K562 (cell line): Measurements from ENCODE around the gene NRSN2. TPM values are rescaled to one million over a fixed set of nuclear protein-coding genes. Genes with fewer than 3 reads are reported as not detected.

Experiments used
- CHD1 ChIP-seq: fragments of 200-600 bp; sonication (generic); IDR thresholded peaks from one replicate; pipeline ENCODE4 v1.6.1; 2012; ENCODE audit warnings: mild to moderate bottlenecking, moderate library complexity, low read length, inconsistent platforms
- CTBP1 ChIP-seq: fragments of 450-650 bp; IDR thresholded peaks from 2 replicates; pipeline ENCODE4 v1.6.1; 2016; ENCODE audit warnings: borderline replicate concordance
- ELF4 ChIP-seq: fragments of 450-650 bp; formaldehyde crosslinking; IDR thresholded peaks from 2 replicates; pipeline ENCODE4 v1.4.0; 2022; ENCODE audit warnings: missing genetic modification characterization
- FOXJ3 ChIP-seq: sonication (generic); formaldehyde crosslinking; IDR thresholded peaks from 2 replicates; pipeline ENCODE4 v1.4.0; 2020; ENCODE audit warnings: mild to moderate bottlenecking, missing genetic modification reagents
- HDAC6 ChIP-seq: IDR thresholded peaks from 2 replicates; pipeline ENCODE4 v1.6.1; 2012; ENCODE audit warnings: low read depth, mild to moderate bottlenecking, control low read depth, inconsistent platforms, low read length, moderate library complexity
- MEIS2 ChIP-seq: fragments of 450-650 bp; IDR thresholded peaks from 2 replicates; pipeline ENCODE4 v1.6.1; 2014; ENCODE audit warnings: mild to moderate bottlenecking; ENCODE audit not compliant: partially characterized antibody
- POLR2AphosphoS5 ChIP-seq: IDR thresholded peaks from 2 replicates; pipeline ENCODE4 v1.6.1; 2011; ENCODE audit warnings: mild to moderate bottlenecking, low read depth, low read length, moderate library complexity; ENCODE audit not compliant: control insufficient read depth, insufficient read depth
- ZKSCAN8 ChIP-seq: fragments of 200-800 bp; sonication (Bioruptor generic); IDR thresholded peaks from 2 replicates; pipeline ENCODE4 v1.6.1; 2016; ENCODE audit warnings: missing genetic modification characterization, missing compliant biosample characterization
- ZNF121 ChIP-seq: sonication (generic); formaldehyde crosslinking; conservative IDR thresholded peaks from 2 replicates; pipeline ENCODE4 v1.8.0; 2022; ENCODE audit warnings: missing genetic modification reagents
- ZNF184 ChIP-seq: sonication (generic); formaldehyde crosslinking; IDR thresholded peaks from 2 replicates; pipeline ENCODE4 v1.5.0; 2020; ENCODE audit warnings: missing genetic modification reagents
- polyA plus RNA-seq, 8 experiments: library from polyadenylated mRNA; depleted of rRNA in 4 of 8; stranded (reverse) in 5 of 8; unstranded in 3 of 8; fragments of >200 nt; fragmentation: Nextera tagmentation in 2 of 8; fragmentation: Illumina TruSeq in 1 of 8; extraction: Ambion mirVana in 2 of 8; extraction: Trizol in 1 of 8; gene quantifications; 2 replicates each; pipeline versions ENCODE4 v1.2.1 to v1.2.3, GENCODE V29; 2011 to 2014; ENCODE audit warnings: inconsistent platforms in 1 of 8, missing spikeins in 1 of 8
- total RNA-seq, 7 experiments: library from RNA; depleted of rRNA in 6 of 7; stranded (reverse); fragments of >200 nt in 6 of 7; fragmentation: Illumina TruSeq in 2 of 7; extraction: Trizol in 2 of 7; gene quantifications; 2 replicates each; pipeline versions ENCODE4 v1.2.1 to v1.2.3, GENCODE V29; 2011 to 2021; ENCODE audit warnings: low replicate concordance in 1 of 7
- TF ChIP-seq, protein P1 (sequence below): sonication (generic); formaldehyde crosslinking; IDR thresholded peaks from 2 replicates; pipeline ENCODE4 v1.8.1; 2023; ENCODE audit warnings: mild to moderate bottlenecking, missing genetic modification reagents
- TF ChIP-seq, protein P2 (sequence below): sonication (generic); formaldehyde crosslinking; IDR thresholded peaks from 2 replicates; pipeline ENCODE4 v1.8.1; 2023; ENCODE audit warnings: mild to moderate bottlenecking, missing genetic modification reagents
- TF ChIP-seq, protein P3 (sequence below): sonication (generic); formaldehyde crosslinking; IDR thresholded peaks from 2 replicates; pipeline ENCODE4 v1.9.0; 2022; ENCODE audit warnings: mild to moderate bottlenecking, missing genetic modification reagents
- TF ChIP-seq, protein P4 (sequence below): fragments of 250-450 bp; sonication (Bioruptor Pico); IDR thresholded peaks from 2 replicates; pipeline ENCODE4 v1.4.0; 2020; ENCODE audit warnings: mild to moderate bottlenecking, moderate library complexity
- TF ChIP-seq, protein P5 (sequence below), 3 experiments: IDR thresholded peaks in 2 of 3; conservative IDR thresholded peaks in 1 of 3; 2 replicates each; pipeline ENCODE4 v1.5.1; 2011 to 2012; ENCODE audit warnings: low read length in 3 of 3, mild to moderate bottlenecking in 3 of 3, control low read depth in 2 of 3, improper control_type of control experiment in 1 of 3, inconsistent platforms in 1 of 3, low read depth in 1 of 3, mixed read lengths in 1 of 3, moderate library complexity in 1 of 3; ENCODE audit not compliant: insufficient read depth in 2 of 3

The NRSN2 gene
- total and polyA plus RNA-seq, 9 of the 15 experiments (the other 6 are each of a cell fraction or from before 2014, with no cell fraction given): 7.5 to 29.7 (median 11.1) TPM

DNA sequence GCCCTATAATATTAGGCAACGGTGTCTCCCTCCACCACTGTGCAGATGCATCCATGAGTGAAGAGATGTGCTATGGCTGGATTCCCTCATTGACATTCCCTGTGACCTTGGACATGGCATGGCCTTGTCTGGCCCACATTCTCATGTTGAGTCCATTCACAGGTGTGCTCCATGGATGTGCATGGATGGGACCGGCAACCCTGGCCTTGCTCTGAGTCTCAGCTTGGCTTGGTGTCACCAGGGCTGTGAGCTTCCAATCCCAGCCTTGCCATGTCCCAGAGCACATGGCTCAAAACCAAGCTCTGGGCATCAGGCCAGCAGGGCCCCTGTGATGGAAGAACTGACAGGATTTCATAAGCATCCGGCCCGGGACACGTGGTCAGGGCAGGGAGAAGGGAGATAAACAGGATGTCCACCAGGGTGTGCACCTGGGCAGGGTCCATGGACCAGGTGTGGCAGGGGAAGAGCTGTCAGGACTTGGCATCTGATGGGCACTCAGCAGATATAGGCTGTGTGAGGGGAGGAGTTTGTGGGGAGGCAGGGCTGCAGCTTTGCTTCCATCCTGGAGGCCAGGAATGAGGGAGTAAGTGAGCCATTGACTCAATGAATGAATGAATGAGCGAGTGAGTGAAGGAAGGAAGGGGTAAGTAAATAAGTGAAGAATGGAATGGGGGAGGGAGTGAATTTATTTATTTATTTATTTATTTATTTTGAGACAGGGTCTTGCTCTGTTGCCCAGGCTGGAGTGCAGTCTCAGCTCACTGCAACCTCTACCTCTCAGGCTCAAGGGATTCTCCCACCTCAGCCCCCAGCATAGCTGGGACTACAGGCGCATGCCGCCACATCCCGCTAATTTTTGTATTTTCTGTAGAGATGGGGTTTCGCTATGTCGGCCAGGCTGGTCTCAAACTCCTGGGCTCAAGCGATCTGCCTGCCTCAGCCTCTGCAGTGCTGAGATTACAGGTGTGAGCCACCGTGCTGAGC, 15.7 kb downstream of the NRSN2 start (continued):
- TF ChIP-seq, protein P1, sequence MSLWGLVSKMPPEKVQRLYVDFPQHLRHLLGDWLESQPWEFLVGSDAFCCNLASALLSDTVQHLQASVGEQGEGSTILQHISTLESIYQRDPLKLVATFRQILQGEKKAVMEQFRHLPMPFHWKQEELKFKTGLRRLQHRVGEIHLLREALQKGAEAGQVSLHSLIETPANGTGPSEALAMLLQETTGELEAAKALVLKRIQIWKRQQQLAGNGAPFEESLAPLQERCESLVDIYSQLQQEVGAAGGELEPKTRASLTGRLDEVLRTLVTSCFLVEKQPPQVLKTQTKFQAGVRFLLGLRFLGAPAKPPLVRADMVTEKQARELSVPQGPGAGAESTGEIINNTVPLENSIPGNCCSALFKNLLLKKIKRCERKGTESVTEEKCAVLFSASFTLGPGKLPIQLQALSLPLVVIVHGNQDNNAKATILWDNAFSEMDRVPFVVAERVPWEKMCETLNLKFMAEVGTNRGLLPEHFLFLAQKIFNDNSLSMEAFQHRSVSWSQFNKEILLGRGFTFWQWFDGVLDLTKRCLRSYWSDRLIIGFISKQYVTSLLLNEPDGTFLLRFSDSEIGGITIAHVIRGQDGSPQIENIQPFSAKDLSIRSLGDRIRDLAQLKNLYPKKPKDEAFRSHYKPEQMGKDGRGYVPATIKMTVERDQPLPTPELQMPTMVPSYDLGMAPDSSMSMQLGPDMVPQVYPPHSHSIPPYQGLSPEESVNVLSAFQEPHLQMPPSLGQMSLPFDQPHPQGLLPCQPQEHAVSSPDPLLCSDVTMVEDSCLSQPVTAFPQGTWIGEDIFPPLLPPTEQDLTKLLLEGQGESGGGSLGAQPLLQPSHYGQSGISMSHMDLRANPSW (CRISPR knock-in tag): no peak
- TF ChIP-seq ZNF184: no peak
- TF ChIP-seq MEIS2: peak; percentile 62
- TF ChIP-seq, protein P2, sequence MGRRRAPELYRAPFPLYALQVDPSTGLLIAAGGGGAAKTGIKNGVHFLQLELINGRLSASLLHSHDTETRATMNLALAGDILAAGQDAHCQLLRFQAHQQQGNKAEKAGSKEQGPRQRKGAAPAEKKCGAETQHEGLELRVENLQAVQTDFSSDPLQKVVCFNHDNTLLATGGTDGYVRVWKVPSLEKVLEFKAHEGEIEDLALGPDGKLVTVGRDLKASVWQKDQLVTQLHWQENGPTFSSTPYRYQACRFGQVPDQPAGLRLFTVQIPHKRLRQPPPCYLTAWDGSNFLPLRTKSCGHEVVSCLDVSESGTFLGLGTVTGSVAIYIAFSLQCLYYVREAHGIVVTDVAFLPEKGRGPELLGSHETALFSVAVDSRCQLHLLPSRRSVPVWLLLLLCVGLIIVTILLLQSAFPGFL: no peak
- TF ChIP-seq, protein P3, sequence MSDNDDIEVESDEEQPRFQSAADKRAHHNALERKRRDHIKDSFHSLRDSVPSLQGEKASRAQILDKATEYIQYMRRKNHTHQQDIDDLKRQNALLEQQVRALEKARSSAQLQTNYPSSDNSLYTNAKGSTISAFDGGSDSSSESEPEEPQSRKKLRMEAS (CRISPR knock-in tag): peak; percentile 91
- no peak for TF ChIP-seq POLR2AphosphoS5
- TF ChIP-seq, protein P4, sequence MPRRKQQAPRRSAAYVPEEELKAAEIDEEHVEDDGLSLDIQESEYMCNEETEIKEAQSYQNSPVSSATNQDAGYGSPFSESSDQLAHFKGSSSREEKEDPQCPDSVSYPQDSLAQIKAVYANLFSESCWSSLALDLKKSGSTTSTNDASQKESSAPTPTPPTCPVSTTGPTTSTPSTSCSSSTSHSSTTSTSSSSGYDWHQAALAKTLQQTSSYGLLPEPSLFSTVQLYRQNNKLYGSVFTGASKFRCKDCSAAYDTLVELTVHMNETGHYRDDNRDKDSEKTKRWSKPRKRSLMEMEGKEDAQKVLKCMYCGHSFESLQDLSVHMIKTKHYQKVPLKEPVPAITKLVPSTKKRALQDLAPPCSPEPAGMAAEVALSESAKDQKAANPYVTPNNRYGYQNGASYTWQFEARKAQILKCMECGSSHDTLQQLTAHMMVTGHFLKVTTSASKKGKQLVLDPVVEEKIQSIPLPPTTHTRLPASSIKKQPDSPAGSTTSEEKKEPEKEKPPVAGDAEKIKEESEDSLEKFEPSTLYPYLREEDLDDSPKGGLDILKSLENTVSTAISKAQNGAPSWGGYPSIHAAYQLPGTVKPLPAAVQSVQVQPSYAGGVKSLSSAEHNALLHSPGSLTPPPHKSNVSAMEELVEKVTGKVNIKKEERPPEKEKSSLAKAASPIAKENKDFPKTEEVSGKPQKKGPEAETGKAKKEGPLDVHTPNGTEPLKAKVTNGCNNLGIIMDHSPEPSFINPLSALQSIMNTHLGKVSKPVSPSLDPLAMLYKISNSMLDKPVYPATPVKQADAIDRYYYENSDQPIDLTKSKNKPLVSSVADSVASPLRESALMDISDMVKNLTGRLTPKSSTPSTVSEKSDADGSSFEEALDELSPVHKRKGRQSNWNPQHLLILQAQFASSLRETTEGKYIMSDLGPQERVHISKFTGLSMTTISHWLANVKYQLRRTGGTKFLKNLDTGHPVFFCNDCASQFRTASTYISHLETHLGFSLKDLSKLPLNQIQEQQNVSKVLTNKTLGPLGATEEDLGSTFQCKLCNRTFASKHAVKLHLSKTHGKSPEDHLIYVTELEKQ (CRISPR knock-in tag): peak; percentile 8; the same call in 1 of the 2 replicates
- no peak for TF ChIP-seq FOXJ3 (CRISPR knock-in tag)
- TF ChIP-seq ELF4 (CRISPR knock-in tag): 0 out of 2 replicates have a peak, but pooled peaks have one; percentile 36
- no peak for TF ChIP-seq HDAC6
- peak; percentile 78 for TF ChIP-seq ZKSCAN8 (CRISPR knock-in tag)
- no peak for TF ChIP-seq CHD1
- TF ChIP-seq ZNF121 (CRISPR knock-in tag): no peak
- TF ChIP-seq, protein P5, sequence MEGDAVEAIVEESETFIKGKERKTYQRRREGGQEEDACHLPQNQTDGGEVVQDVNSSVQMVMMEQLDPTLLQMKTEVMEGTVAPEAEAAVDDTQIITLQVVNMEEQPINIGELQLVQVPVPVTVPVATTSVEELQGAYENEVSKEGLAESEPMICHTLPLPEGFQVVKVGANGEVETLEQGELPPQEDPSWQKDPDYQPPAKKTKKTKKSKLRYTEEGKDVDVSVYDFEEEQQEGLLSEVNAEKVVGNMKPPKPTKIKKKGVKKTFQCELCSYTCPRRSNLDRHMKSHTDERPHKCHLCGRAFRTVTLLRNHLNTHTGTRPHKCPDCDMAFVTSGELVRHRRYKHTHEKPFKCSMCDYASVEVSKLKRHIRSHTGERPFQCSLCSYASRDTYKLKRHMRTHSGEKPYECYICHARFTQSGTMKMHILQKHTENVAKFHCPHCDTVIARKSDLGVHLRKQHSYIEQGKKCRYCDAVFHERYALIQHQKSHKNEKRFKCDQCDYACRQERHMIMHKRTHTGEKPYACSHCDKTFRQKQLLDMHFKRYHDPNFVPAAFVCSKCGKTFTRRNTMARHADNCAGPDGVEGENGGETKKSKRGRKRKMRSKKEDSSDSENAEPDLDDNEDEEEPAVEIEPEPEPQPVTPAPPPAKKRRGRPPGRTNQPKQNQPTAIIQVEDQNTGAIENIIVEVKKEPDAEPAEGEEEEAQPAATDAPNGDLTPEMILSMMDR (IDR thresholded peaks at IDR 0.05 in 2 of 3, conservative IDR thresholded peaks at IDR 0.05 in 1 of 3; ENCODE audit: insufficient read depth in 2 of 3, low read depth in 1 of 3, low read length in 3 of 3): peak; percentile 32 to 43 (median 41); a peak in 4 of 6 replicates
- peak; percentile 77 for TF ChIP-seq CTBP1
